Activated gamma-delta T cell treated with anti-CD3 and anti-CD28 coated beads, Interleukin-2, amount 50 U/mL, for 16 hours (primary cell): Measurements from ENCODE around the gene FAM174C.
A peak's percentile ranks its signal among the peaks of the same experiment; 100 is the strongest.

ENCODE experiments used
- DNase-seq: peaks from one replicate; pipeline ENCODE4 v3.0.0-alpha.2; 2020; ENCODE audit warnings: low read depth

The FAM174C gene

DNA sequence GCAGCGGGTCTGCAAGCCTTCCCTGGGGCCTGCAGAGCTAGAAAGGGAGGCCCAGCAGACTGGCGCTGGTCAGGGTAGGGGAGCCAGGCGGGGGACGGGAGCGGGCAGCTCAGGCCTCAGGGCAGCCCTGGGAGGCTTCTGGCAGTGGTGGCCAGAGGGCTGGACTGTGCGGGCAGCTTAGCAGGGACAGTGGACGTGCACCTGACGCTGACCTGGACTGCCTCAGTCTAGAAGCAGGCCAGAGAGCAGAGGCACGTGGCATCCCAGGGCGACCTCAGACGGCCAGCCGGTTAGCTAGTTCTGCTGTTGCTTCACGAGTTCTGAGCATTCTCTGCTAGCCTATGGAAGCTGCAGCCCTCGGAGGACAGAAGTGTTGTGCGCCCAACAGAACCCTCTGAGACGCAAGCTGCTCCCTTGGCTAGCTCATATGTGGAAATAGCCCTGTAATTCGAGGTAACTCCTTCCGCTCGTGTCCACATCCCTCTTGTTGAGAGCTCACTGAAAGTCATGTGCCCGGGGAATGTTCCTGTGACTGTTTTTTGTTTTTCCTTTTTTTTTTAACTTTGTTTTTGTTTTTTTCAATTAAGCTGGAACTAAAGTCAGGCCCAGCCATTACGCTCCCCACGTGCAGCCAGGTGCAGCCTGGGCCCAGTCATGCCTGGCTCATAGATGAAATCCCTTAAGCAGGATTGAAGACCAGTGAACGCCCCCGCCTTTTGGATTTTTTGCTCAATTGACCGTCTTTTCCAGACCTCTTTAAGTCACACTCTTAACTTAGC, 1.9 kb upstream of the FAM174C start:
- no peak for DNase-seq

DNA sequence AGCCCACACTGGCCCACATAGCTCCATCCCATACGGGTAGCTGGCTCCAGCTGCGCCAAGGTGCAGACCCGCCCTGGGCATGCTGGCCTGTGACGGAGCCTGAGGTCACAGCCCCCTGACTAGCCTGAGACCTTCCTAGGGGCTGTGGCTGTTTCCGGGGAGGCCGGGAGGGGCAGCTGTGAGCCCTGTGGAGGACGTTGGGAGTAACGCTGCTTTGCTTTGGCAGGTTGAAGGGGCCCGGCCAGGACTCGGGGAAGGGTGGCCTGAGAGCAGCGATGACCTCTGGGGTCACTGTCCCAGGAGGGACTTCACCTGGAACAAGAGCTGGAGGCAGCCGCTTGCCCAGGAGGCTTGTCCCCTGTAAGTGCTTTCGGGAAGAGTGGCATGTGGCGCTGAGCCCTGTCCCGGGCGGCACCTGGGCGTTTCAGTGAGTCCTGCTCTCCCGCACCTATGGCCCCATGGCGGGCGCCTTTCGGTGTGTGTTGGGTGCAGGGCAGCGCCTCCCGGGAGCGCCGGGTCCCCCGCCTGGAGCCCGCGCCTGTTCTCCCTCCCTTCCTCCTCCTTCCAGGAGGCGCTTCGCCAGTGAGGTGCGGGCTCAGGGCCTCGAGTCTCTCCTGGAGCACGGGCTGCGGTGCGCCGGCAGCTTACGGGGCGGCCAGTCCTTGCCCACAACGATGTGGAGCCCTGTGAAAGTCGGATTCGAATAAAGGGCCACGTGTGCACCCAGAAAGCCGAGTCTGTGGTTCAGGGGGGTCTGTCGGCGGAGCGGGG, 1.1 kb upstream of the FAM174C start:
- DNase-seq = no peak

DNA sequence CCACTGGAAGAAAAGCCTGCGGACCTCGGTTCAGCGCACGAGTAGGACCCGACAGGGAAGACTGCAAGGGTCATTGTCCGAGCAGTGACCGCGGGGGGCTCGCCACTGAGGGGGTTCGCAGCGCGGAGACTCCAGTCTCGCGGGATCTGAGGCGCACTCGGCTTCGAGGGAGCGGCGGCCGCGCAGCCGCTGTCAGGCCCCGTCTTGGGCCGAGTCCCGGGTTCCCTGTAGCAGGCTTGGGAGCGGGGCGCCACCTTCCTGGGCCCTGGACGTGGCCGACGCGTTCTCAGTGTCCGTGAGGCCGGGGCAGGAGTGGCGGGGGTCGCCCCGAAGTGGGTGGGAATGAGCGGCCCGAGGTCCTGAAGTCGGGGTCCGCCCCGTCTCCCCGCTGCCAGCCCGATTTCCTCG, 474 bp upstream of the FAM174C start:
- no peak for DNase-seq

DNA sequence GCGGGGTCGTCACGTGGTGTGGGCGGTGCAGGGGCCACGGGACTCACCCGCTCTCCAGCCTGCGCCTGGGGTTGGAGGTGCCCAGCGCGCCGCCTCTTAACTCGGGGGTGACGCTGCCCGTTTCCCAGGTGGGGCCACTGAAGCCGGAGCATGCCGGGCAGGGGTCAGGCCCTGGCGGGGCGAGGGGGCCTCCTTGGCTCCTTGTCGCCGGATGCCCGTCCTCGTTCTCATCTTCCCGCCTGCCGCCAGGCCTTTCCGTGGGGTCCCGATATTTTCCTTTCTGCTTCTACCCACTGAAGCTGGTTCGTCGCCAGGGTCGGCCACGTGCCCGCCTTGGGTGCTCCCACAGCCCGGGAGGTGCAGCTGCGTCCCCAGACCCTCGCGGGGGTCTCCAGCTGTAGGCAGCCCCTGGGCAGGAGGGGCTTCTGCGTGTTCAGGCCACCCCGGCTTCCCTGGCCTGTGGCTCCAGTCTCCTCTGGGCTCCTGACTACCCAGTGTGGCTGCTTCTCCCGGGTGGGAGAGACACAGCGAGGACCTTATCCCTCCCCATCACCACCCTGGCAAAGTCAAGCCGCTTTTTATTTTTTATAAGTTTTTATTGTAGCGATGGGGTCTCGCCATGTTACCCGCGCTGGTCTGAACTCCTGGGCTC, 772 bp downstream of the FAM174C start:
- no peak for DNase-seq

DNA sequence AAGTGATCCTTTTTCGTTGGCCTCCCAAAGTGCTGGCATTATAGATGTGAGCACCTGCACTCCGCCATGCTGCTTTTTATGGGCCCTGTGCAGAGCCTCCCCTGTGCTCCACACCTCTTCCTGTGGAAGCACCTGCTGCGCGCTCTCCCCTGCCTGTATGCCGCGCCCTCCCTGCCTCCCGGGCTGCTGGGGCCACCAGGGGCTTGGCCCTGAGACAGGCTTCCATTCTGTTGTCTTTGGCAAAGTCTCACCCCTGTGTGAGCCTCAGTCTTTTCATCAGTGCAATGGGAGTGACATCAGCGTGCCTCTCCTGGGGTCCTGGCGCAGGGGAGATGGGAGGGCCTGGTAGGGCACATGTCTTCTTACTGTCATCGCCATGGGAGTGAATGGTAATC, 1.3 kb downstream of the FAM174C start:
- no peak for DNase-seq

DNA sequence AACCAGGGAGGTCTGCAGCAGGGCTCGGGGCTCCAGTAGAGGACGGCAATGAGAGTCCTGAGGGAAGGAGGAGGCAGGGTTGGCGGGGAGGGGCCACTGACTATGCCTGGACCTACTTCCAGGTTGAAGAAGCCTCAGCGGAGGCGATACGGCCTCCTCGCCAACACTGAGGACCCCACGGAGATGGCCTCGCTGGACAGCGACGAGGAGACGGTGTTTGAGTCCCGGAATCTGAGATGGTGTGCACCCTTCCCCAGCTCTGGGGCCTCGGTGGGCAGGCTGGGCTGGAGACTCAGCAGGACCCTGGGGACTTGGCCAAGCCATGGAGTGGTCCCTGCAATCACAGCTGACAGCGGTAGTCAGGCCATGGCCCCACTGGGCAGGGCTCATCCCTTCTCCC, 1.7 kb downstream of the FAM174C start:
- no peak for DNase-seq

DNA sequence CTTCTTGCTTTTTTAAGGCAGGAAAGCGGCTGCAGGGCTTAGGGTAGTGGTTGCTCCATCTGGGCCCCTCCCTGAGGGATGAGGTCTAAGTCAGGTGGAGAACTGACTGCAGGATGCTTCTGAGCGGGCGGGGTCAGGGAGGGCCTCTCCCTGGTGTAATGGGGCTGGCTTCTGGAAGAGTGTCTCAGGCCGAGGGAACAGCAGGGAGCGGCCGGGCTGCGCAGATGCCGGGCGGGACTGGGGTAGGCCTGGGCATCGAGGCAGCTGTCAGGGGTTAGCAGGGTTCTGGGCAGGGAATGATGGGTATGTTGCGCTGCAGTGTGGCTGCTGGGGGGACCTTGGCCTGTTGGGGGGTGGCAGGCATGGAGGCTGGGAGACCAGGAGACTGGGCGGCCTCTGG, 2.7 kb downstream of the FAM174C start:
- DNase-seq = no peak

DNA sequence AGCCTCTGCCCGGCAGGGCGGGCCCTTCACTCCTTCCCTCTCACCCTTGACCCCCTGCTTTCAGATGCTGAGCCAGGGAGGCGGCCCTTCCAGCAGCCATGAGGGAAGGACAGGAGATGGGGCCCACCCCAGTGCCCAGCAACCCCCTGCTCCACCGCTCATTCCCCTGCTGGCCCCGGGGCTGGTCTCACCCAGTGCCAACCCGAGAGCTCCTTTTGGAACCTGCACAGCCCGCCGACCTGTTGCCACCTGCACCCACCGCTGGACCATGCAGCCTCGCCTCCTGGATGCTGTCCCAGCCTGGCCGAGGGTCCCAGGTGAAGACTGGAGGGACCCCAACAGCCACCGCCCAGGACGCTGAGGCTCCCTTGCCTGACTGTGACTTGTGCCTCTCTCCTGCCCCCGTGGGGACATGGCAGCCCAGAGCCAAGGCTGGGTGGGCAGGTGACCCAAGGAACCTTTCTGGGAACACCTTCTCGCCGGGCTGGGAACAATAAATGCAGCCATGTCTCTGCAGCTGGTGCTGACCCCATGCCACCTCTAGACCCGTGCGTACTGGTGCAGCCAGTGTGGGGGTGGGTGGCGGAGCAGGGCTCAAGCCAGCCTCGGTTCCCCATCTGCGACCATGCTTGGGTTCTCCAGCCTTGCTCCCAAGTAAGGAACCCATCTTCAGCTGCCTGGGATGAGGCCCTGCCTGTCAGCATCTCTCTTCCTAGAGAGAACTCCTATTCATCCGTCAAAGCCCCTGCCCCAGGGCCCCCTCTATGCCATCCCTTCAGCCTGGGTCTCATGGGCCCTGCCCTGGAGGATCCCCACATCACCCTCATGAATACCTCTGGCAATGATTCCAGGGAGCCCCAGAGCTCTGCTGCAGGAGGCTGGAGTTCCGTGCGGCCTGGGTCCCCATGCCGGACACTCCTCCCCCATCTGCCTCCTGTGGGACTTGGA, 3.7 kb downstream of the FAM174C start:
- DNase-seq = no peak

DNA sequence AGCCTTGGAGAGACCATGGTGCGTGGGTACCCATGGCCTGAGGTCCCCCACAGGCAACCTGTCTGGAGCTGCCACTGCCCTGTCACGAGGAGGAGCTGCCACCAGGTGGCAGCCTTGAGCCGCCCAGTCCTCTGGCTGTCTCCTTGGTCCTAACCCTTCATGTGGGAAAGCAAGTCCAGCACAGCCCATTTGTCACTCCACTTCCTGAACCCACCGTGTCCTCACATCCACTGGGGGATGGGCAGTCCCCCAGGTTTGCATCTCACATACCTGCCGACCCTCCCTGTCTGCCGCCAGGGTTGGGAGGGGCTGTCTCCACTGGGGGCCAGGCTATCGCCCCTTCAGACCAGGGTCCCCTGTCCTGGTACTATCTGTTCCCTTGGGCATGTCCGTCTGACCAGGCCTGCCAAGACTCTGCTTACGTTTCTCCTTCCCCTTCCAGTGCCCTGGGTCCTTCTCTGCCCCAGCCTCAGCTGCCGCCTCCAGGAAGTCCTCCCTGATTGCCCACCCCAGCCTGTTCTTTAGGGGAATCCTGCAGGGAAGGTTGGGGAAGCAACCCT, 4.5 kb downstream of the FAM174C start:
- peak; percentile 73 for DNase-seq

DNA sequence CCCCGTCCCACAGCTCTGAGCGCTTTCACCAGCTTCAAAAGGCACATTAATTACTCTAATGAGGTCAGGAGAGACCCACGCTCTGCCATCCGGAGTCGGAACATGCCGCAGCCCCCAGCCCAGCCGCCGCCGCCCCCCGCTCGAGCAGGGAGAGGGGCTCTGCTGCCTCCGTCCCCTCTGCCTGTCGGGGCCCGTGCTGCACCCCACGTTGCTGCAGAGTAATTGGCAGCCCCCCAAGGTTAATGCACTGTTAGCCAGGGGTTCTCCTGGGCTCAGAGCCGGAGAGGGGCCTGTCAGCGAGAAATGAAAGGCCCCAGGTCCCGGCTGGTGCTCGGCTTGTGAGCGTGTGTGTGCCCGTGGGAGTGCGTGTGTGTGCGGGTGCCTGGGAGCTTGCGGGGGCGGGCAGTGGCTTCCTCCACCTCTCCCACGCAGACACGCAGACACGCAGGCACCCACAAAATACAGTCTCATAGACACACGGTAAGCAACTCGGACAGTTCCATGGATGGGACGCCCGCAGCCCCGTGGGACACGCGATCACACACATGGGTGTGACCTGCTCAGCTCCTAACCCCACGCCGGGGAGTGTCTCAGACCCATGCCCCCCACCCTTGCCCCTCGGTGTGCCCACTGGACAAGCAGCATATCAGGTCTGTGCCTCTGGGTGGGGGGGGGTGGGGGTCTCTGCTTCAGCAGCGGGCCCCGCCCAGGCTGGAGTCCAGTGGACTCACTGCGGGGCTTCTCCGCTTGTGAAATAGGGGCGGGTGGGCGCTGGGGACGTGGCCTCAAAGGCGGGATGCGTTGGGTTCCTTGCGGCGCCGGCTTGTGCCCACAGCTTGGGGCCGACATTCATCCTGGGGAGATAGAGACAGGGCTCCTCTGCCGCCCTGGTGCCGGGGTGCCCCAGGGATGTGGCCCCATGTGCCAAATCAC, 5.6 kb downstream of the FAM174C start:
- DNase-seq = no peak

DNA sequence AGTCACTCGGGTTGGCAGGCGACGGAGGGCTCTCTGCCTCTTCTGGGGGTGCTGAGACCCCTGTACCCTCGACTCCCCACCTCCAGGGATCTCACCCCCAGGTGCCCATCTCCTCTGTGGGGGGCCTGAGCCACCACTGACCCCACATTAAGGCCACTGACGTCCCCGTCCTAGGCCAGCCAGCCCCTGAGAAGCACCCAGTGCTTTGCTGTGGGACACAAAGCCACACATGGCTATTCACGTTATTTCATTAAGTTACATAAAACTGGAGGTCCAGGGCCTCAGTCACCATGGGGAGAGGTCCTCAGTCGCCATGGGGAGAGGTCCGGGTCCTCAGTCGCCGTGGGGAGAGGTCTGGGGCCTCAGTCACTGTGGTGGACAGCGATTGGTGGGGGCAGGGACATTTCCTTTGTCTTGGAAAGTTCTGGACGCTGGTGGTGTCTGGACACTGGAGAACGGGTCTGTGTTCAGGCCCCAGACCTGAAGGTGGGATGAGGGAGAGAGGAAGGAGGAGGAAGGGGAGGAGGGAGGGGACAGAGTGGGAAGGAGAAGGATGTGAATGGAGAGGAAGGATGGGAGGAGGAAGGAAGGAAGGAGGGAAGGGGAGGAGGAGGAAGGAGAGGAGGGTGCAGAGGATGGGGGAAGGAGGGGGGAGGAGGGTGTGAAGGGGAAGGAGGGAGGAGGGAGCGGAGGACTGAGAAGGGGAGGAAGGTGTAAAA, 6.4 kb downstream of the FAM174C start:
- DNase-seq = no peak

DNA sequence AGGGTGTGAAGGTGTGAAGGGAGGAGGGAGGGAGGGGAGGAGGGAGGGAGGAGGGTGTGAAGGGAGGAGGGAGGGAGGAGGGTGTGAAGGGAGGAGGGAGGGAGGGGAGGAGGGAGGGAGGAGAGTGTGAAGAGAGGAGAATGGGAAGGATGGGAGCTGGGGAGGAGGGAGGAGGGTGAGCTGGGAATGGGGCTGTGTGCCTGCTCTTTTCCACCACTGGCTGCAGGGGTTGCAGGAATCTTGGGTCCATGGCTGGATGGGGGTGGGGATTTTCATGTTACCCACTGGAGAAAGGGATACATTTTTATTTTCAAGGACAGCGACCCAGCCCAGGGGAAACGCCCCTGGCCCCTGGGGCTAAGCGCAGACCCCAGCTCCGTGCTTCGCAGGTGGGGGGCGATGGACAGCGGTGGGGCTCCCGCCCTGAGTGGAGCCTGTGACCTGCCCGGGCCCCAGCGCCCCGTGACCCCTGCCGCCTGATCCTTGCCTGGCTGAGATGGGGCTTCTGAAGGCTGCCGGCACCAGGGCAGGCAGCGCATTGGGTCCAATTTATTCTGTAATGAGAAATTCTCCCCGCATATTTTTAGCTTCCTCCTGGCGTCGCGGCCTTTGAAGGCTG, 7.4 kb downstream of the FAM174C start:
- no peak for DNase-seq

DNA sequence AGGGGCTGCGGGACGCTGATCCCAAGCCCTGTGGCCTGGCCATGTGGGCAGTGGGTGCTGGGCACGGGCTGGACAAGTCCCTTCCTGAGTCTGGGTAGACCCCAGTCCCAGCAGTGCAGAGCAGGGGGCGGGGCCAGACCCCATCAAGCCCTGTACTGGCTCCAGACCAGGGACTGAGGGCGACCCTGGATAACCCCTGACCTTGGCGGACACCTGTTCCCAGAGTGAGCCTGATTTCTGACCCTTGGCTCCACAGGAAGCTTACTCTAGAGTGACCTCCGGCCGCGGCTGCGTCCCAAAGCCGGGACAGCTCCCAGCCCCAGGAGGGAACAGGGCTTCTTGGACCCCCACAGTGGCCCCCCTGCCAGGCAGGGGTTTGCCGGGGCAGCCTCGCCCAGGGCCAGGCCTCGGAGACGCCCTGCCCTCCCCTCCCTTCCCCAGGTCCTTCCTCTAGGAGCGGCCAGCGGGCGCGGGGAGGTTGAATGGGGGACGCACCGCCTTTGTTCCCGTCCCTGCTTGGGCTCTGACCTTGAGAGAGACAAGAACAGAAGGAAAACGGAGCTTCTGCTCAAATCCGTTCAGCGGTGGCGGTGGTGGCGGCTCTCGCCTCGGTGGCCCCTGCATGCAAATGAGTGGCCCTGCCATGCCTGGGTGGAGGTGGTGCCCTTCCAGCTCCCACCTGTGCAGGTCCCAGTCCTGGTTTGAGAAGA, 8.0 kb downstream of the FAM174C start:
- no peak for DNase-seq

DNA sequence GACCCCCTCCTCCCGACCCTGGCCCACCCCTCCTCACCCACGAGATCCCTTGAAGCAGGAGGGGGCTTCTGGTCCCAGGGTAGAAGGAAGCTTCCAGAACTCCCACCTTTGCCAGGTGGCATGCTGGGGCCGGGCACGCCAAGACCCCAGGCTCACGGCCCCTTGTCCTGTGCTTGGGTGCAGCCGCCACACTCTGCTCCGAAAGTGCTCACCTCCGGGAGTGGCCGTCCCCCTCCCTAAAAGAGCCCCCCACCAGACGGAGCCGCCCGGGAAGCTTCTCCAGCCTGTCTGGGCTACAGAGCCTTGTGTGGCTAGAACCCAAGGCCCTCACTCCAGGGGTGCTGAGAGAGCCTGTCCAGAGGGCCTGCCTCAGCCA, 8.6 kb downstream of the FAM174C start:
- DNase-seq = no peak

DNA sequence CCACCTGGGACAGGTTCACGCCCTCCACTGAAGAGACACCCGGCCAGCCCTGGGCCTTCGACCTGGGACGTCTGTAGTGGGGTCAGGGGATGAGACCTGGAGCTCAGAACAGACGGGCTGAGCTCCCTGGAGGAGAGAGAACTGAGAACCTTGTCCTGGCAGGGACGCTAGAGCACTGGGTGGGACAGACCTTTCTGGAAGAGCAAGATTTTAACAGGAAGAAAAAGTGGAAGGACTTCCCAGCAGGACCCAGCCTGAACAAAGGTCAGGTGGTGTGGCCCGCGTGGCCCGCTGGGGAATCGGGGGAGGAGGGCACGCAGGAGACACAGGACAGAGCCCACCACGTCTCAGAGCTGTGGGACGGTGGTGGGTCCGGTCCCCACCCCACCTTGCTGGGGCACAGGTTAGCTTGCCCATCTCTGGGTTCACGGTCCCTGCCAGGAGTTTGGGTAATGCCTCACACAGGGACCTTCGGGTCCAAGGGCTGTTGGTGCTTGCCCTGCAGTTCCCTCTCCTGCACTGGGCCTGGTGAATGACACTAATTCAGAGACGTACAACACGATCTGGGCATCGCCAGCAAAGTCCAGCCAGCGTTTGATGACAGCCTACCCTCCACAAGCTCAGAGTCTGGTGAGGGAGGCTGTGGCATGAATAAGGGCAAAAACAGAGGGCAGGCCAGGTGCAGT, 9.1 kb downstream of the FAM174C start:
- no peak for DNase-seq

DNA sequence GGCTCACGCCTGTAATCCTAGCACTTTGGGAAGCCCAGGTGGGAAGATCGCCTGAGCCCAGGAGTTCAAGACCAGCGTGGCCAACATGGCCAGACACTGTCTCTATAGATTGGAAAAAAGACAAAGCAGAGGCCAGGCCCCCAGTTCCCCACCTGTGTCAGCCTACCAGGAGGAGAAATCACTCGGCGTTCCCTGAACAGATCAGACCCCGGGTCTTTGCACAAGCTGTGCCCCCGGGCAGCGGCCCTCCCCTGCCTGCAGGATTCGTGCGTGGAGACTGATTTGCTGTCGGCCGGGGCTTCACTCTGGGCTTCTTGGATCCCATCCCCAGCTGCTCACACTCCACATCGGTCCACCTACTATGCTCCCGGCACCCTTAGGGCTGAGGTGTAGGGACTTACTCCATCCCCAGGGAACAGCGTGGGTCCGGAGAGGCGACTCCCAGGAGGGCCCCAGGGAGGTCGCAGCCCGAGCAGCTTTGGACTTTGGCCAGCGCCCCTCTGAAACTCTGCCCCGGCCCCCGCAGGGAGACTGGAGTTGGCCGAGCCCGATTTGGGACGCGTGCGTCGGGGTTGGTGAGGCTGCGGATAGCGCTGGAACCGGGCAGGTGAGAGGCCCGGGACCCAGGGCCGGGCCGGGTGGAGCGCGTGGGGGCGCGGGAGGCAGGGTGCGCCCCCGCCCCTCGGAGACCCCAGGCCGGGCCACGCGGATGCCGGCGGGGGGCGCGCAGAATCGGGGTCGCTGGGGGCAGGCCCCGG, 9.8 kb downstream of the FAM174C start:
- DNase-seq = no peak

DNA sequence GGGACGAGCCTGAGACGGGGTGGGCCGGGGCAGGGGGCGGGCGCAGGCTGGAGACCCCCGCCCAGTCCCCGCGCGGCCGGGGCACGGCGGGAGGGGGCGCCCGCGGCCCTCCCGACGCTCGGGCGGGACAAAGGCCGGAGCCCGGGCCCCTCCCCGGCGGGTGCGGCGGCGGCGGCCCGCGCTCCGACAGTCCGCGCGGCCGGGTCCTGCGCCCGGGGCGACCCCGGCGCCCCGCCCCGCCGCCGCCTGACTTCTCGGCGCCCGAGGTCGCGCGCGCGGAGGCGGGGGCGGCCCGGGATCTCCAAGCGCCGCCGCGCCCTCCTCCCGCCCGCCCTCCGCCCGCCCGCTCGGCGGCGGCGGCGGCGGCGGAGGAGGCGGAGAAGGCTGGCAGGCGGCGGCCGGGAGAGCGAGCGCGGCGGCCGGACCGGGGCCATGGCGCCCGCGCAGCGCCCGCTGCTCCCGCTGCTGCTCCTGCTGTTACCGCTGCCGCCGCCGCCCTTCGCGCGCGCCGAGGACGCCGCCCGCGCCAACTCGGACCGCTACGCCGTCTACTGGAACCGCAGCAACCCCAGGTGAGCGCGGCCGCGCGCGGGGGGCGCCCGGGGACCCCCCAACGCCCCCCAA, 10.5 kb downstream of the FAM174C start, which contains the start of gene EFNA2:
EFNA2 (plus strand) TSS at position 137 of the 624 bp plus-strand sequence; CDS start at position 433, 296 bp downstream.
- DNase-seq = no peak
